HepG2 (cell line): ENCODE measurements around the gene DGCR6L. TPM values are rescaled to one million over a fixed set of nuclear protein-coding genes. Genes with fewer than 3 reads are reported as not detected.
"Not testable (repeated sequence)": the region's sequence is repeated elsewhere in the genome, so short reads cannot be mapped to it uniquely, and the experiment has no call there.

Source experiments
- ATAC-seq: fragments of 200-7000 bp; cut with Tn5 transposase; 3 replicates; pipeline ENCODE4 v1.9.1; 2020; ENCODE audit warnings: mild to moderate bottlenecking, moderate library complexity
- BruUV-seq: library from RNA; stranded (reverse); fragments of 400-500 nt; replicated peaks from 2 replicates; lab custom pipeline; 2021; lab: Mats Ljungman, UMichigan
- CTCF ChIA-PET: fragments of 300-600 bp; formaldehyde crosslinking; extraction: SDS; loops from one replicate; lab custom pipeline; 2021; ENCODE audit warnings: low total read pairs, inconsistent platforms, low intra/inter-chr PET ratio; lab: Yijun Ruan, JAX
- POLR2A ChIA-PET: fragments of 350-600 bp; sonication (Branson Sonifier 250); formaldehyde crosslinking; loops from one replicate; lab custom pipeline; 2020; ENCODE audit warnings: antibody characterized with exemption, inconsistent platforms; lab: Yijun Ruan, JAX
- DNase-seq: peaks from one replicate; pipeline ENCODE4 v3.0.0-alpha.2; 2015; ENCODE audit warnings: low spot score
- FAIRE-seq: peaks from 3 replicates; lab custom pipeline; 2011; peaks lifted over from hg19 to GRCh38; lab: Jason Lieb, UNC
- H2AFZ ChIP-seq: one replicate; pipeline ENCODE4 v1.6.1; 2011; ENCODE audit warnings: low read length, inconsistent platforms
- H3K27ac ChIP-seq: fragments of 300-600 bp; 3 replicates; pipeline ENCODE4 v1.8.0; 2011; ENCODE audit warnings: mixed run types, mild to moderate bottlenecking, mixed read lengths, low read length, inconsistent platforms; ENCODE audit not compliant: insufficient read depth; ENCODE audit errors: extremely low read length
- H3K27me3 ChIP-seq, 2 experiments: fragments of 200-600 bp in 1 of 2; 2 replicates in 1 of 2; 3 replicates in 1 of 2; pipeline versions ENCODE4 v1.6.0 to v1.8.0; 2011; ENCODE audit warnings: low read length in 2 of 2, mild to moderate bottlenecking in 2 of 2, moderate library complexity in 2 of 2, inconsistent platforms in 1 of 2; ENCODE audit not compliant: insufficient read depth in 2 of 2, control insufficient read depth in 1 of 2
- H3K36me3 ChIP-seq, 2 experiments: fragments of 200-600 bp in 1 of 2; replicated peaks in 1 of 2; 2 replicates in 1 of 2; 3 replicates in 1 of 2; pipeline versions ENCODE4 v1.5.1 to v1.8.0; 2011; ENCODE audit warnings: low read length in 2 of 2, inconsistent platforms in 1 of 2; ENCODE audit not compliant: insufficient read depth in 2 of 2, control insufficient read depth in 1 of 2
- H3K4me1 ChIP-seq: 2 replicates; pipeline ENCODE4 v1.5.1; 2012; ENCODE audit warnings: low read length, inconsistent platforms; ENCODE audit not compliant: insufficient read depth
- H3K4me2 ChIP-seq: 2 replicates; pipeline ENCODE4 v1.6.0; 2011; ENCODE audit warnings: low read depth, low read length, inconsistent platforms
- H3K4me3 ChIP-seq, 3 experiments: fragments of 200-600 bp in 1 of 3; sonication (generic), shearing (Covaris generic) in 1 of 3; replicated peaks in 1 of 3; 2 replicates each; pipeline ENCODE4 v1.5.1; 2011 to 2016; ENCODE audit warnings: low read length in 3 of 3, inconsistent platforms in 2 of 3, low read depth in 2 of 3, mild to moderate bottlenecking in 2 of 3, control low read depth in 1 of 3, mixed read lengths in 1 of 3; ENCODE audit not compliant: insufficient read depth in 1 of 3
- H3K79me2 ChIP-seq: one replicate; pipeline ENCODE4 v1.6.1; 2011; ENCODE audit warnings: low read length, inconsistent platforms; ENCODE audit not compliant: insufficient read depth
- H3K9ac ChIP-seq: 2 replicates; pipeline ENCODE4 v1.6.0; 2011; ENCODE audit warnings: mild to moderate bottlenecking, low read depth, low read length, inconsistent platforms; ENCODE audit not compliant: insufficient read depth
- H3K9me3 ChIP-seq: 2 replicates; pipeline ENCODE4 v1.5.1; 2012; ENCODE audit warnings: mild to moderate bottlenecking, low read length
- H4K20me1 ChIP-seq: 2 replicates; pipeline ENCODE4 v1.6.0; 2011; ENCODE audit warnings: inconsistent platforms, mild to moderate bottlenecking, low read length, moderate library complexity; ENCODE audit not compliant: insufficient read depth
- DMAP1 ChIP-seq: IDR thresholded peaks from 2 replicates; pipeline ENCODE4 v1.6.1; 2016
- USF2 ChIP-seq, 2 experiments: sonication (generic) in 1 of 2; formaldehyde crosslinking in 1 of 2; IDR thresholded peaks; 2 replicates each; pipeline versions ENCODE4 v1.5.1 to v1.6.1; 2011 to 2020; ENCODE audit warnings: borderline replicate concordance in 1 of 2, low read depth in 1 of 2, low read length in 1 of 2, mild to moderate bottlenecking in 1 of 2, missing genetic modification reagents in 1 of 2, moderate library complexity in 1 of 2
- ZNF558 ChIP-seq: sonication (generic); formaldehyde crosslinking; IDR thresholded peaks from 2 replicates; pipeline ENCODE4 v1.9.0; 2022; ENCODE audit warnings: mild to moderate bottlenecking, missing genetic modification reagents, borderline replicate concordance
- ZNF605 ChIP-seq: sonication (generic); formaldehyde crosslinking; IDR thresholded peaks from 2 replicates; pipeline ENCODE4 v1.8.0; 2022; ENCODE audit warnings: mild to moderate bottlenecking, missing genetic modification reagents
- WGBS: methylation state at CpG from one replicate; pipeline ENCODE4 v1.1.6; 2017; ENCODE audit warnings: low lambda C conversion rate; 5-methylcytosine and 5-hydroxymethylcytosine counted together
- in situ Hi-C: cut with HindIII; loops from 2 replicates; pipeline ENCODE4 v1.10.0; 2017; ENCODE audit warnings: low pct_unique_long_range_greater_than_20kb; ENCODE audit not compliant: extremely low pct_ligation_motif_present
- intact Hi-C: fragments of 100-400 bp; cut with micrococcal nuclease; formaldehyde crosslinking; loops from one replicate; pipeline ENCODE4 v1.10.0; 2022; ENCODE audit not compliant: unreplicated experiment
- polyA plus RNA-seq, 8 experiments: library from polyadenylated mRNA; depleted of rRNA in 3 of 8; stranded (reverse) in 7 of 8; unstranded in 1 of 8; fragments of >200 nt; fragmentation: Illumina TruSeq in 4 of 8; extraction: Trizol in 4 of 8; gene quantifications; 2 replicates each; pipeline versions ENCODE4 v1.2.1 to v1.2.3, GENCODE V29; 2011 to 2016; ENCODE audit warnings: low read depth in 4 of 8, missing spikeins in 1 of 8, mixed read lengths in 1 of 8; ENCODE audit not compliant: insufficient read depth in 1 of 8
- total RNA-seq, 5 experiments: library from RNA; depleted of rRNA; stranded (reverse); fragments of >200 nt; fragmentation: Illumina TruSeq; extraction: Trizol; gene quantifications; 2 replicates each; pipeline ENCODE4 v1.2.3, GENCODE V29; 2016; ENCODE audit warnings: low read depth in 1 of 5

DGCR6L gene
- total and polyA plus RNA-seq, 2 of the 13 experiments (the other 11 are each of a cell fraction or from before 2014, with no cell fraction given), result 17.5 to 35.3 TPM

- H3K9me3 ChIP-seq; H3K79me2 ChIP-seq; TF ChIP-seq USF2 (IDR thresholded peaks at IDR 0.05; ENCODE audit: low read depth, low read length): not testable (repeated sequence)
- BruUV-seq, result TSS peak; percentile 84
- TF ChIP-seq USF2 (CRISPR knock-in tag; IDR thresholded peaks at IDR 0.05; ENCODE audit: borderline replicate concordance), result 0 out of 2 replicates have a peak, but pooled peaks have one; percentile 7
- TF ChIP-seq ZNF558 (CRISPR knock-in tag), result 0 out of 2 replicates have a peak, but pooled peaks have one; percentile 2
- 0 out of 2 replicates have a peak, but pooled peaks have one; percentile 18 for TF ChIP-seq ZNF605
- 0 out of 2 replicates have a peak, but pooled peaks have one; percentile 7 for TF ChIP-seq DMAP1 (CRISPR knock-in tag)
- TF ChIP-seq, all 625 proteins: peak for 4; not testable (repeated sequence) for 621
- H3K36me3 ChIP-seq, H4K20me1 ChIP-seq, in situ Hi-C loops, H3K27me3 ChIP-seq, FAIRE-seq, H2AFZ ChIP-seq, intact Hi-C loops, CTCF ChIA-PET, POLR2A ChIA-PET, DNase-seq: not testable (repeated sequence)
- peak overlapping the region; percentile 95 for H3K4me2 ChIP-seq
- H3K9ac ChIP-seq, result peak overlapping the region; percentile 86
- peak overlapping the region; percentile 71 for H3K27ac ChIP-seq
- H3K4me3 ChIP-seq, result peak overlapping the region; percentile 89 to 94 (median 93)
- peak; percentile 49 for ATAC-seq
- WGBS, result 27% methylated on average over 9 of the region's 20 CpGs
- H3K4me1 ChIP-seq, result peaks cover 48% of the 10 kb centered on the region
Observed at GRCh38 chr22:20320659-20321551, 1.0 kb upstream of the DGCR6L start.
